ENCODE measurements around the gene ZDHHC14.

GRCh38 chr6:157468054-157468453, 87.1 kb downstream of the ZDHHC14 start:
- no peak for TF ChIP-seq POLR2A (IDR thresholded peaks at IDR 0.05; ENCODE audit: low read length)
- TF ChIP-seq GATA1 (IDR thresholded peaks at IDR 0.05; ENCODE audit: low read depth, low read length), result no peak
